ENCODE measurements around the gene RBMXL3. TPM values are rescaled to one million over a fixed set of nuclear protein-coding genes. Genes with fewer than 3 reads are reported as not detected.

The RBMXL3 gene
- total and polyA plus RNA-seq, 2 donors (not counting 3 experiments of a cell fraction or from before 2014, with no cell fraction given), result not detected

GRCh38 chrX:115183980-115184379 lies 5.2 kb upstream of the RBMXL3 start:
- Histone ChIP-seq H3K27ac (ENCODE audit: insufficient read depth, low read depth, low read length) (no peak overlapping the region), H3K27me3 (ENCODE audit: control insufficient read depth in 2 of 2, insufficient read depth in 2 of 2, low read length in 2 of 2) (no peaks in the 10 kb centered on the region), H3K4me2 (ENCODE audit: insufficient read depth, low read length) (no peak overlapping the region), H3K9me3 (replicated peaks; ENCODE audit: control insufficient read depth, insufficient read depth, low read length) (no peaks in the 10 kb centered on the region), H3K4me1 (ENCODE audit: control insufficient read depth, extremely low read depth, insufficient read depth, low read length) (no peaks in the 10 kb centered on the region), H3K79me2 (ENCODE audit: control insufficient read depth, insufficient read depth, low read length) (no peaks in the 10 kb centered on the region), H2AFZ (ENCODE audit: low read depth, low read length) (no peak overlapping the region), H4K20me1 (replicated peaks; ENCODE audit: control insufficient read depth, extremely low read depth, insufficient read depth, low read length) (no peaks in the 10 kb centered on the region), H3K9me1 (replicated peaks; ENCODE audit: control insufficient read depth, extremely low read depth, insufficient read depth, low read length) (no peaks in the 10 kb centered on the region), H3K4me3 (replicated peaks in 1 of 3; ENCODE audit: insufficient read depth in 1 of 3, low read depth in 1 of 3, low read length in 3 of 3) (no peak overlapping the region), H3K9ac (replicated peaks; ENCODE audit: extremely low read depth, insufficient read depth, low read length) (no peak overlapping the region), H3K36me3 (ENCODE audit: control insufficient read depth in 2 of 2, extremely low read depth in 1 of 2, insufficient read depth in 2 of 2, low read length in 2 of 2) (no peaks in the 10 kb centered on the region)
- dilution Hi-C loops (cut with MboI; ENCODE audit: extremely low pct_ligation_motif_present, low sequenced_read_pairs), result no loop called here
- DNase-seq (ENCODE audit: low read depth, low spot score), result no peak
- FAIRE-seq, result no peak
- BruUV-seq (replicated peaks), result no TSS peak
- intact Hi-C loops (cut with micrococcal nuclease), result no loop called here
- POLR2A ChIA-PET, result no interaction called here
- CTCF ChIA-PET, result no interaction called here
- TF ChIP-seq GATA2 (IDR thresholded peaks at IDR 0.05; ENCODE audit: insufficient read depth, insufficient read length, low read depth, low read length) (no peak), FOS (IDR thresholded peaks at IDR 0.05; ENCODE audit: borderline replicate concordance, insufficient read depth, low read length) (no peak), MYC (IDR thresholded peaks at IDR 0.05; ENCODE audit: low read depth, low read length) (no peak), POLR2A (IDR thresholded peaks at IDR 0.05; ENCODE audit: low read depth, low read length) (no peak), POLR2AphosphoS5 (IDR thresholded peaks at IDR 0.05; ENCODE audit: insufficient read depth, low read depth, low read length) (no peak), JUN (IDR thresholded peaks at IDR 0.05; ENCODE audit: borderline replicate concordance, insufficient read depth, insufficient read length, low read depth) (no peak), CTCF (IDR thresholded peaks at IDR 0.05; ENCODE audit: extremely low read depth in 1 of 2, insufficient read depth in 1 of 2, low read depth in 1 of 2, low read length in 2 of 2) (no peak), EZH2 (IDR thresholded peaks at IDR 0.05; ENCODE audit: borderline replicate concordance, low read depth, low read length, severe bottlenecking) (no peak)
- TF ChIP-seq, protein P1, sequence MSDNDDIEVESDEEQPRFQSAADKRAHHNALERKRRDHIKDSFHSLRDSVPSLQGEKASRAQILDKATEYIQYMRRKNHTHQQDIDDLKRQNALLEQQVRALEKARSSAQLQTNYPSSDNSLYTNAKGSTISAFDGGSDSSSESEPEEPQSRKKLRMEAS (IDR thresholded peaks at IDR 0.05; ENCODE audit: insufficient read depth, insufficient read length), result no peak
